Stimulated activated CD8-positive, alpha-beta memory T cell treated with anti-CD3 and anti-CD28 coated beads, Interleukin-4, amount 100 ng/mL, for 24 hours (primary cell): ENCODE results near the gene JMJD7.

Source experiments
- DNase-seq: peaks from one replicate; pipeline ENCODE4 v3.0.0-alpha.2; 2020; ENCODE audit warnings: low read depth

Gene JMJD7

DNA sequence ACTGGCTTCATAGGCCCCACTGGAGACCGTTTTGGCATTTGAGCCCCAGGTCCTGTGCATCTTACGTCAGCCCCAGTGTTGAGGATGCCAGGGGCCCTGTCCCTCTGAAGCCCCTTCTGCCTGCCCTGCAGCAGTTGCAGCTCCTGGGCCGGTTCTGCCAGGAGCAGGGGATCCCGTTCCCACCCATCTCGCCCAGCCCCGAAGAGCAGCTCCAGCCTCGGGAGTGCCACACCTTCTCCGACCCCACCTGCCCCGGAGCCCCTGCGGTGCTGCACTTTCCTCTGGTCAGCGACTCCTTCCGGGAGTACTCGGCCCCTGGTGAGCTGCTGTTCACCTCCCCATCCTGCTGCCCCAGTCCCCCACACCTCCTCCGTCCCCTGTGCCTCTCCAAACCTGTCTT is 19.3 kb downstream of the JMJD7 start:
- no peak for DNase-seq

DNA sequence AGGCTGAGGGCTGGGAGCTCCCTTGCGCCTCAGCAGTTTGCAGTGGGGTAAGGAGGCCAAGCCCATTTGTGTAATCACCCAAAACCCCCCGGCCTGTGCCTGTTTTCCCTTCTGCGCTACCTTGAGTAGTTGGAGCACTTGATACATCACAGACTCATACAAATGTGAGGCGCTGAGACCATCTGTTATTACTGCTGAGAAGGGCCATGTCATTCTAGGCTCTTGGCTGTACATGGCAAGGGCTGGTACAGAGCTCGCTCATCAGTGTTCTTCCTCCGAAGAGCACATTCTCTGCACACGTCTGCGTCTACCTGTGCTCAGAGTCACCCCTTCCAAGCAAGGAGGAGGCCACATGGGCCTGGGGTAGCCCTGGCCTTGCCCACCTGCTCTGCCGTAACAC is 20.1 kb downstream of the JMJD7 start:
- no peak for DNase-seq

DNA sequence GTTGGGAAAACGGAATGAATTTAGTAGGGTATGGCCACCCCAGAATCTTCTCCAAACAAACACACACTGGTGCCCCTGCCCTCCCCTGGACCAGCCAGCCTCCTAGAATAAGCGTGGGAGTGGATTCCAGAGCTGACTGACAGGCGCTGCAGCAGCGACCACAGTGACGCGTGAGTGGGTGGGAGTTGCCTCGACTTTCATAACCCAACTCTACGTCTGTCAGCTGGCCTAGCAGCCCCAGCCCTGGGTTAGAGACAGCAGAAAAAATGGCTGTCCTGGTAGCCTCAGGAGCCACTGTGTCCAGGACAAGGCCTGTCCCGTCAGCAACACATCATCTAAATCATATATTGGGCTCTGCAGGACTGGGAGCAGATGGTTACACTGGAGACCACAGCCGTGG is 20.7 kb downstream of the JMJD7 start:
- DNase-seq, result peak; percentile 15

DNA sequence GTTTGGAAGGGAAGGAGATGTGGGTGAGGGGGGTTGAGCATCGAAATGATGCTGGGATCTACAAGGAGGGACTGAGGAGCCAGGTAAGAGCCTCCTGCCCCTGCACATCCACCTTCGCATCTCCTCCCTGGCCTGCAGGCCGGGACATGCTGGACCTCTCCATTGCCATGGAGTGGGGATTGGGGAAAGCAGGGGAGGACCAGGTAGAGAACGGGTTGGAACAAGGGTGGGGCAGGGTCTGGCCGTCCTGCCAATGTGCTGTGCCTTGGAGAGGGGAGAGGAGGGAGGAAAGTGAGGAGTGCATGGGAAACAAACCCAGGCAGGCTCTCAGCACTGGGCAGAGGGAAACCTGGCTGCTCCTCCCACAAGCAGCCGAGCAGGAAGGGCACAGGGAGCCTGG is 21.3 kb downstream of the JMJD7 start:
- no peak for DNase-seq

DNA sequence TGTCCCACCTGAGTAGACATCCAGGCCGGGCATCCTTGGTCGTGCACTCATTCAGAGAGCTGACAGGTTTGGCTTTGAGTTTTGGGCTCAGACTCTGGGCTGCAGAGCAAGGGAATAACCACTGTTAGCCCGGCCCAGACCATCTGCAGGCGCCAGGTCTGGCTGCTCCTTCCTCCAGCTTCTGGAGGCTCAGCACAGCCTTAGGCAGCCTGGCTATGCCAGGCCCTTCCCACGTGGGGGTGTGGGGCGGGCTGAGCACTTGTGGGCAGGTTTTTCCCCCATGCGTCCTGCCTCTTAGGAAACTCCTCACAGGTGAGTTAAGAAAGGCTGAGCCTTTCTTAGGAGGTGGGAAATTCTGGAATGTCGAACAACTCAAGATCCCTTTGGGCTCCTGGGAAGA is 22.0 kb downstream of the JMJD7 start:
- DNase-seq, result no peak

DNA sequence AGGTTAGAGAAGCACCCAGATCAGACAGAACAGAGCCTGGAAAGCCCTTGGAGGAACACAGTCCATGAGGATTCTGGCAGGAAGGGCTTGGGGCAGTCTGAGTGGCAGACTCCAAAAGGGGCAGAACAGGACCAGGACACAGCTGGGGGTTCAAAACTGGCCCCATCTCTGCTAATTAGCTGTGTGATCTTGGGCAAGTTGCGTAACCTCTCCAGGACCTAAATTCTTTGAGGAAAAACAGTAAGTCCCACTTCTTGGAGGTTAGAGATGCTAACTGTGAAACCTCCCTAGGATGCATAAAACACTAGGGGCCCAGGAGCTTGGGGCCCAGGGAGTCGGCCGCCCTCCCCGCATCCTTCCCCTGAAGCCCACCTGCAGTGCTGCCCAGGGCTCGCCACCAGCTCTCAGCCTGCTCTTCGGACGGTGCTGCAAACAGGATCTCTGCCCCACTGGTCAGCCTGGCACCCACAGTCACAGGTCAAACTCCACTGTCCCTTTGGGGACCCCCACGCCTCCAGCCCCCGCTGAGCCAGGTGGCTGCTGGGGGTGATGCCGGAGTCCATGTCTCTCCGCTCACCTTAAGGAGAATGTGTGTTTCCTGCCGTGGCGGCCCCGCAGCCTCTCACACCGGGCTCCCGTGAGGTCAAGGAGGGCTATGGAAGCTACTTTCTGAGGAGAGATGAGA is 22.7 kb downstream of the JMJD7 start:
- DNase-seq, result no peak

DNA sequence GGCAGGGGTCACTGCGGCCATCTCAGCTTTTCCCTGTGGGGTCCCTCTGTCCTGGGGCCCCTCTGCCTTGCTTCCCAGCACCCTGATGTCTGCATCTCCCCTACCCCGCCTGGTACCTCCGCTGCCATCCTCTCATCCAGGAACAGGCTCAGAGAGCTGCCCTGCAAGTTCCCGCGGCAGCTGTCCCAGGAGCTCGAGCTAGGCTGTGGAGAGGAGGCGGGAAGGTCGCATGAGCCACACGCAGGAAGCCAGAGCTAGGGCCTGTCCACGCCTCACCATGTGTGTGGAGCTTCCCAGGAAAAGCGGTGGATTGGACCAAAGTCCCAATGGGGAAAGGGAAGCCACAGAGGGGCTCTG is 23.3 kb downstream of the JMJD7 start:
- DNase-seq, result no peak

DNA sequence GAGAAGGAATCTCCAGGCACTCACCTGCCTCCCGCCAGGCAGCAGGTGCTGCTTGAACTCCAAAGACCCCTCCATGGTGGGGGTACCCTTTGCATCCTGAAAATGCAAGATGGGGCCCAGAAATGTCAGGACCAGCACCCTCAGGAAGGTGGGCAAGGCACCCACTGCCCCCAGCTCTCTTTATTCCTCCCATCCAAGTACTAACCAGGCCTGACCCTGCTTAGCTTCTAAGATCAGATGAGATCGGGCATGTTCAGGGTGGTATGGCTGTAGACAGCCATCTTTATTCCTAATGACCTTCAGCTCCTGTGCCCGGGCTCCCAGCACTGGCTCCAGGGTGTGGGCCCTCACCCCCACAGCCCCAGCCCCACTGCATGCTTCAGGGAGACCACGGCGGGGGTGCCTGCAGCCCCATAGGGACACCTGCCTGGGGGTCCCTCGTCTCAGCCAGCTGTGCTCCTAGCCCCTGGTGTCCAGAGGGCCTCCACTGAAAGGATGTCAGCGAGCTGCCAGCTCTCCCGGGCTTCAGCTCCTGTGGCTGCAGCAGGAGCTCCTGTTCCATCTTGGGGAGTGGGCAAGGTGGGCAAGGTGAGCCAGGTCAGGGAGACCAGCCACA is 24.0 kb downstream of the JMJD7 start:
- DNase-seq, result no peak

DNA sequence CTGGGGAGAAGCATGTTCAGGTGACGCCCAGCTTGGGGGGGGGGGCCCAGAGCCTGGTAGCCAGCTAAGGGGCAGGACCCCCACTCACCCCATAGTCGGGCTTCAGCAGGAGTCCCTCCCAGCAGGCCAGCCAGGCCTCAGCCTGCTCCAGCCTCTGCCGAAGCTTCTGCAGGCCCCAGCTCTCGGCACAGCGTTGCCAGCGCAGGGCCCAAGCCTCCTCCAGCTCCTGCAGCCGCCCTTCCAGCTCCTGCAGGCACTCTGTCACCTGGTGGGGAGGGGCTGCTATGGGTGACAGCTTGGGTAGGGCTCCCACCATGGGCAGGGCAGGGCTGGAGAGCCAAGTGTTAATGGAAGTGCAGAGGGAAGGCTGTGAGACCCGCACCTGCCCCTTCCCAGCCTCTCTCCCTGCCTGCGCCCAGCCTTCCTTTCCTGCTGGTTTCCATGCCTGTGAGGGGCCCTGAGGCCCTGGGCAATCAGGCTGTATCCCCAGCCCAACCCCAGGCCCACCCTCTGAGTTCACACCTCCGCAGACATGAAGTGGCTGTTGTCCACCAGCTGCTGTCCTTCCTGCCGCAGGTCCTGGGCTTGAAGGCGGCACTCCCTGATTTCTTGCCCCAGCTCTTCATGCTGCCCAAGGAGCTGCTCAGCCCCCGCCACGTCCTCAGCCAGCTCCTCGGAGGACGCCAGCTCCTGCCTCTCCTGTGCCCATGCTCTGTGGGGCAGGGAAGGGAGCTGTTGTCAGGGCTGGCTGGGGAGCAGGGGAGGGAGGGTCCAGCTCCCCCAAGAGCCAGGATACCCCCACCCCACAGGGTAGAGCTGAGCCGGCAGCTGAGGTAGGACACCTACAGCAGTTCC is 25.1 kb downstream of the JMJD7 start:
- DNase-seq, result no peak

DNA sequence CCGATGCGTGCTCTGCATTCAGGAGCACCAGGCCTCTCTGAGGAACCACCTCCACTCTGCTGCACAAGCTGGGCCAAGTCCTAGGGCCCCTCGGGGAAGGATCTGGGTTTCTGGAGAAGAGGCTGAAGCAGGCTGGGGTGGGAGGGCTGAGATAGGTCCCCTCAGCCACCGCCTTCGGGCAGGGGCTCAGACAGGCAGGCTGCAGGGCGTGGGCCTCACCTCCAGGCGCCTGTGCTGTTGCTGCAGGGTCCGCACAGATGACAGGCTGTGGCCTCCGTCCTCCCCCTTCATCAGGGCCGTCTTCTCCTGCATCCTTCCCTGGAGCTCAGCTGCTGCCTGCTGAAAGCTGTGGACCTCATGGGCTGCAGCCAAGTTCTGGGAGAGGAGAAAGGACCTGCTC is 25.9 kb downstream of the JMJD7 start:
- DNase-seq, result no peak

DNA sequence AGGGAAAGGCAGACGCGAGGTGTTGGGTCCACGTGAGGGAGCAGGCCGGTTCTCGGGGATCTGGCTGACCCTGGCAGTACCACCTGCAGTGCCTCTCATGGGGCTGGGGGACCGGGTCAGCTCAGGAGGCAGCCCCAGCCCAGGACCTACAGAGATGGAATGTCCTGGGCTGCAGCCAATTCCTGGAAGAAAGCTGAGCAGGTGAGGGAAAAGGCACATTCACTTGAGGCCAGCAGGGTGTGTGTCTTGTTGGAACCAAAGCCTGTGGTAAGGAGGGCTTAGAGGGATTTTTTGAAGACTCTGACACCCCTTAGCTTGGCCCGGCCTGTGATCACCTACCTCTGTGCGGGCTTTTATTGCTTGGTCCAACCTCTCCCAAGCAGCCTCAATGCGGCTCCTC is 26.6 kb downstream of the JMJD7 start:
- no peak for DNase-seq

DNA sequence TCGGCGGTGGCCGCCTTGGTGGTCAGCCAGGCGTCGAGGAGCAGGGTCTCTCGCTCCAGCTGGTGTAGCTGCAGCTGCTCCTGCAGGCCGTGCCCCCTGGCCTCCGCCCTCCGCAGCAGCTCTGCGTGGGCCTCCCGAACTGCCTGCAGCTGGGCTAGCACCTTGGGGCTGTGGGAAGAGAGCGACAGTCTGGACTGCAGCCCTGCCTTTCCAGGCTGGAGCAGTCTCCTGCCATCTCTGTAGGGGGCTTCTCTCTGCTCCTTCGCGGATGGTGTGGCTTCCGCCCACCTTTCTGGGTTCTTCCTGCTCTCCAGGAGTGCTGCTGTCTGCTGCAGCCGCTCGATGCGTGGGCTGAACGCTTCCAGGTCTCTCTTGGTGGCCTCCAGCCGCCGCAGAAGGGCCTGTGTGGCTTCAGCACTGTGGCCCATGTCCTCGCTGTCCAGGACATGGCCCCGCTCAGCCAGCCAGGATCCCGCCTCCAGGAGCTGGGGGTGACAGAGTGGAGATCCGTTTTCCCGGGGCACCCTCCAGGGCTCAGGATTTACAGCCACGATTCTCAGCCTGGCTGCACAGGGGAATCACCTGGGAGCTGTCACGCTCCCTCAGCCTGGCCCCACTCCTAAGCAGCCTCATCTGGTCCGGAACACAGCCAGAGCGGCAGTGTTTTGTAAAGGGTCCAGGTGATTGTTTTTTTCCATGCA is 27.5 kb downstream of the JMJD7 start:
- DNase-seq, result no peak

DNA sequence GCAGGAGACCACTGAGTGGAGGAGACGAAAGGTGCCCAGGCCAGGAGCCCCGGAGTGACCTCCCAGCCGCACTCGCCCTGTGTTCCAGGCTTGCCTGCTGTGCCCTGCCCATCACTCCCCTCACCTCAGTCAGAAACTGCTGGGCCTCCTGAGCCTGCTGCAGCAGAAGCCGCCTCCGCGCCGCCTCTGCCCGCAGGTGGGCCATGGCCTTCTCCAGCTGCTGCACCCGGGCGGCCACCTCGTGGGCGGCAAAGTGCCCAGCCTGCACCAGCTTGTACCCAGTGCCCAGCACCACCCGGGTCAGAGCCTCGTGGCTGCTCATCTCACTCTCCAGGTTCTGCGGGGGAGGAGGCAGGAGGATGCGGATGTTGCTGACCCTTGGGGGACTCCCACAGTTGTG is 28.4 kb downstream of the JMJD7 start:
- DNase-seq, result no peak

DNA sequence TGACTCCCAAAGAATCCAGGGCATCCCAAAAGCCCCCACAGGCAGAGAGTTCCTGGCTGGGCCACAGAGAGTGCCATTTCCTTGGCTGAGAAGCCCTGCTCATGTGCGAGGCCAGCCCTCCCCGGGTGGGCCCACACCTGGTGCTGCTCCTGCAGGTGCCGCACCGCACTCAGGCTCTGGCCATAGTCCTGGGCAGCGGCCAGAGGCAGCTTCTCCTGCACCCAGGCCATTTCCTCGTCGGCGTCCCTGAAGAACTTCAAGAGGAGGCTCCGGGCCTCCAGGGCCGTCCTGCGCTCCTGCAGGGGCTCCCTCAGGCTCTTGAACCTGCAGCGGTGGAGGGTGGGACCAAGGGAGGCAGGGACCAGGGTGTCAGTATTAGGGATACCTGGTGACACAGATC is 28.8 kb downstream of the JMJD7 start:
- DNase-seq, result no peak

DNA sequence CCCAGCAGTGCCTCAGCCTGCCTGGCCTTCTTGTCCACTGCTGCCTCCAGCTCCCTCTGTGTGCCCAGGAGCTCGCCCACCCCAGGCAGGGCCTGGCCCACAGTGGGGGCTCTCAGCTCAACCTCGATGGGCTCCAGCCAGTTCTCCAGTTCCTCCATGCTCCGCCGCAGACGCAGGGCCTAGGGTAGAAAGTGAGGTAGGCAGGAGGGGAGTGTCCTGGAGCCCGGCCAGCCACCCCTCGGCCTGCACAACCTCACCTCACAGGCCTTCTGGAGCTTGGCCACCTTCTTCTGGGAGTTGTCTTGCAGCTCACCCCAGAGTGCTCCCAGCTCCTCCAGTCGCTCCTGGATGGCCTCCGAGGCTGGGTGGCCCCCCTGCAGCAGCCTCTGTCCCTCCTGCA is 29.4 kb downstream of the JMJD7 start:
- no peak for DNase-seq

DNA sequence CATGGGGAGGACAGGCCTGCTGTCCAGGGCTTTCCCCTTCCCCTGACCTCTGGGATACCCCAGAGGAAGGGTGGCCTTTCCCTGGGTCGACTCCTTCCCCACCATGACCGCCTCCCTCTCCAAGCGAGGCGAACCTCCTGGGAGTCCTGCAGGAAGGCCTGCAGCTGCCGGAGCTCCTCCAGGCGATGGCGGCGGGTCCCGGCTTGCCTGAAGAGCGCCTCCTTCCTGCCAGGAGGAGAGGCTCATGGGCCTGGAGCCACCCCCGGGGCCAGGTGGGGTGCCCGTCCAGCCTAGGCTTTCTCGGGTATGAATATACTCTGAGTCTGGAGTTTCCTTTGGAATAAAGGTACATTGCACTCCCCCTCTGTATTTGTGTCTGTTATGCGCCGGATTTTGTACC is 30.9 kb downstream of the JMJD7 start:
- DNase-seq, result no peak

DNA sequence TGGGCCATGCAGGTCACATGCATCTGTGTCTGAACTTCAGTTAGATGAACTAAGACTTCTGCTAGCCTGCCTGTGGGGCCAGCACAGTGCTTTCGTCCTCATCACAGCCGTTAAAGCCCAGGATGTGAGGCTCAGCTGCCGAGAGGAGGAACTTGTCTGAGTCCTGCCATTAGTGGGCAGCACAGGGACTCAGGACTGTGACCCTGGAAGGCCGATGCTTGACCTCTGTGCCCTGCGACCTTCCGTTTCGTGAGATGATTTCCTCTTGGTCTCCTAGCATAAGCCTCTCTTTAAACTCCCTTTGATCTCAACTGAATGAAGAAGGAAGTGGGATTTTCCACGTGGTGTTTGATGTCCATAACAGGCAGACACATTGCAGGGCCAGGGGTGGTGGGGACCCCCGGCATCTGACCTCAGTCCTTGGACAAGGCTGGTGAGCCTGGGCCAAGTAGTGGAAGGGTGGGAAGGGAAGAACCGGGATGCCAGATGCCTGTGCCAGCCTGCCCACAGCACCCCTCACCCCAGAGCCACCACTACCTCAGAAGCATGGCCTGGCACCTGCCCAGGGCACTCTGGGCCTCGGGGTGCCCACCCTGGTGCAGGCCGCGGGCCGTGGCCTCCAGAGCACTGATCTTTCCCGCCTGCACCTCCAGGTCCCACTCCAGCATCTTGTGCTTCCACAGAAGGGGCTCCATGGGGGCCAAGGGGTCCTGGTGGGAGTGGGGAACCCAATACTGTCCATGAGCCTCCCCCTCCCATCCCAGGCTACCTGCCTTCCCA is 32.3 kb downstream of the JMJD7 start:
- DNase-seq, result no peak

DNA sequence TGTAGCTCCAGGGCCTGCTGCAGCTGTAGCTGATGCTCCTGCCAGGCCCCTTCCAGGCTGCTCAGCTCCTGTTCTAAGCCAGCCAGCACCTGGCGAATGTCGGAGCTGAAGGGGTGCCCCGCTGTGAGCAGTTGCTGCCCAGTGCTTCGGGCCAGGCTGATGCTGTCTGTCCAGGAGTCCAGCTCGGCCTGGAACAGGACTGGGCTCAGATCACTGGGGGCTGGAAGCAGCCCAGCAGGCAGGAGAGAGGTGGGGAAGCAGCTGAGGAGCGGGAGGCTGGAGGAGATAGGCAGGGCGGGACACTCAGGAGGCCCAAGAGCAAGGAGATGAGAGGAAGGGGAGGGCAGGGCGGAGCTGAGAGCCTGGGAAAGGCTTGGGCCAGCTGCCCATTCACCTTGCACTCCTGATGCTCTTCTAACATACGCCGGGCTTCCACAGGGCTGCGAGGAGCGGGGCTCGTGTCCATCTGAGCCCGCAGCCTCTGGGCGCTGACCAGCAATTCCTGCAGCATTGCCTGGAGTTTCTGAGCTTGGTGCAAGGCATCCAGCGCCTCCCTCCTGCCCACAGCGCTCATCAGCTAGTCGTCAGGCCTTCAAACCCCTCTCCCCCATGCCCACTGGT is 34.0 kb downstream of the JMJD7 start:
- no peak for DNase-seq

DNA sequence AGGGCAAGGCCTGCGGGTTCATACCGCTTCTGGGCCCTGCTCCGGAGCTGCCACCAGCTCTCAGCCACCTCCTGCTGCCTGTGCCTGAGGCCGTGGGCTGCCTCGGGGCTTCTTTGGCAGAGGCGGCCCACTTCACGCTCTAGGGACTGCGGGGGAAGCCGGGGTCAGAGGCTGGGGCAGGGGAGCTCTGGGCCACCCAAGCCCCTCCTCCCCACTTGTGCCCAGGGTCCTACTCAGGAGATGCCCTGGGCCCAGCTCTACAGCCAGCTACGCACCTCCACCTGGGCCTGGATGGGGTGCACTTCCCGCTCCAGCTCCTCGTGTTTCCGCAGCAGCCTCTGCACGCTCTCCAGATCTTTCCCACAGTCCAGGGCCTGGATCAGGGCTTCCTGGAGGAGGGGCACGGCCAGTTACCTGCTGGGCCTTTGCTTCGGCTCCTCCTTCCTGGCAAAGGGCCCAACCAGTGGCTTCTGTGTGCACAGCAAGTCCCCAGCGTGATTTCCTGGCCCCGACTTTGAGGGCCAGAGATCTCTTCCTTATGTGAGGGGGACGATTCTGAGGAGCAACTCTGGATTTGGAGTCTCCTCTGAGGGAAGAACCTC is 34.7 kb downstream of the JMJD7 start:
- no peak for DNase-seq

DNA sequence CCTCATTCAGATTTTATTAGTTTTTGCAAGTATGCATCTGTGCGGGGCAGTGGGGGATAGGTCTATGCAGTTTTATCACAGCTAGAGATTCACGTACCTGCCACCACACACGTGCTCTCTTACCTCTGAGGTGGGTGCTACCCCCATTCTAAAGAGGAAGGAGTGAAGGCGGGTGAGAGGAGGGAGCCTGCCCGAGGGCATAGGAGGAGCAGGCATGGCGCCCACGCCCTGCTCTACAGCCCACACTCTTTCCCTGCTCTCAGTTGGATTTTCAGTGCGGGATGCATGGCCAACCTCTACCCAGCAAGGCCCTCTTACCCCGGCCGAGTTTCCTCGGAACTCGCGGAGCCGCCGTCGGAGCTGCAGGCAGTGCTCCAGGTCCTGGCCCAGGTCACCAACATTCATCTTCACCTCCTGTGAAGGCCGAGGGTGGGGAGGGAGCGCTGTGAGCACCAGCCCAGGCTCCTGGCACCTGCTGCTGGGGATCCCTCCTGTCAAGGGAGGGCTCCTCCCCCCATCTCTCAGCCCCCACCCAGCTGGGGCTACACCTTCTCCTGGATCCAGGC is 37.7 kb downstream of the JMJD7 start:
- DNase-seq, result no peak

DNA sequence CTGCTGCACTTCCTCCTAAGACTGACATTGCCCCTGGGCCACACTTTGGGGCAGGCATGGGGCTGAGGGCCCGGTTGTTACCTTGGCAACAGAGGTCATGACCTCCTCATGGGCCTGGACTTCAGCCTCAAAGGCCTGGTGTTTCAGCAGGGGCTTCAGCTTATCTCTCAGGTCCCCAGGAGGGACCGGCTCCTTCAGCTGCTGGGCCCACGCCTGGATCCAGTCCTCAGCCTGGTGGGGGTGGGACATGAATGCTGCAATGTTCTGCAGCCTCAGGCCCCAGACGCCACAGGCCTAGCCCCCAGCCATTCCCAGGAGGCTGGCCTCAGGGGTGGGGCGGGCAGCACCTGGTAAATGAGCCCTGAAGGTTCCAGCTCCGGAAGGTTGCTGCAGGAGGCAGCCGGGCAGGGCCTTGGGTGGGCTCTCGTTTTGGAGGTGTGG is 38.4 kb downstream of the JMJD7 start:
- DNase-seq, result no peak
